ENCODE data around the gene PIP5K1B. TPM values are rescaled to one million over a fixed set of nuclear protein-coding genes. Genes with fewer than 3 reads are reported as not detected.

PIP5K1B gene
- total and polyA plus RNA-seq, 2 donors (not counting 3 experiments of a cell fraction or from before 2014, with no cell fraction given): 0.27 TPM; not detected in 1

DNA sequence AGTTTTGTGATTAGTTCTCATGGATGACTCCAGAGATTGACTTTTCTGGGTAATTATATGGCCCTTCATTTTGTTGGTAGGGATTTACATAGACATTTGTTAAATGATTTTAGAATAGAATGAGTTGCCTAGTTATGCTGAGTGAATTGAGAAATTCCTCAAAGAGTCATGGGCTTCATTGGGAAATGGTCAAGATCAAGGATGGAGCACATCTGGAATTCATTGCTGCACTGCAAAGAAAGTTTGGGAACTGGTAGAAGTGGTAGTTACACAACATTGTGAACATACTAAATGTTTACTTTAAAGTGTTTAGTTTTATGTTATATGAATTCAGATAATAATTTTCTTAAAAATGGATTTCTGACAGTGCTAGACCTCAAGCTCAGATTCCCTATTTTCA lies 46.5 kb downstream of the PIP5K1B start:
- no peaks in the 10 kb centered on the region for H3K9me1 ChIP-seq (replicated peaks; ENCODE audit: control insufficient read depth, extremely low read depth, insufficient read depth, low read length)
- no peak overlapping the region for H2AFZ ChIP-seq (ENCODE audit: low read depth, low read length)
- no peaks in the 10 kb centered on the region for H3K4me1 ChIP-seq (ENCODE audit: control insufficient read depth, extremely low read depth, insufficient read depth, low read length)
- intact Hi-C loops (cut with micrococcal nuclease): no loop called here
- H3K9ac ChIP-seq (replicated peaks; ENCODE audit: extremely low read depth, insufficient read depth, low read length): no peak overlapping the region
- no peak overlapping the region for H3K4me2 ChIP-seq (ENCODE audit: insufficient read depth, low read length)
- dilution Hi-C loops (cut with MboI; ENCODE audit: extremely low pct_ligation_motif_present, low sequenced_read_pairs): no loop called here
- H3K27ac ChIP-seq (ENCODE audit: insufficient read depth, low read depth, low read length): no peak overlapping the region
- no peaks in the 10 kb centered on the region for H3K9me3 ChIP-seq (replicated peaks; ENCODE audit: control insufficient read depth, insufficient read depth, low read length)
- H3K27me3 ChIP-seq (ENCODE audit: control insufficient read depth in 2 of 2, insufficient read depth in 2 of 2, low read length in 2 of 2): peaks cover 4 to 6% of the 10 kb centered on the region in 2 experiments
- ChIA-PET CTCF (interaction anchor here (0.9 kb wide), 1 partner anchor 9 kb away, joined by 3 read pairs; no protein-coding TSS in a partner anchor), POLR2A (no interaction called here)
- H4K20me1 ChIP-seq (replicated peaks; ENCODE audit: control insufficient read depth, extremely low read depth, insufficient read depth, low read length): no peaks in the 10 kb centered on the region
- TF ChIP-seq POLR2AphosphoS5 (IDR thresholded peaks at IDR 0.05; ENCODE audit: insufficient read depth, low read depth, low read length) (no peak), EZH2 (IDR thresholded peaks at IDR 0.05; ENCODE audit: borderline replicate concordance, low read depth, low read length, severe bottlenecking) (no peak), JUN (IDR thresholded peaks at IDR 0.05; ENCODE audit: borderline replicate concordance, insufficient read depth, insufficient read length, low read depth) (no peak), GATA2 (IDR thresholded peaks at IDR 0.05; ENCODE audit: insufficient read depth, insufficient read length, low read depth, low read length) (no peak), FOS (IDR thresholded peaks at IDR 0.05; ENCODE audit: borderline replicate concordance, insufficient read depth, low read length) (no peak), MYC (IDR thresholded peaks at IDR 0.05; ENCODE audit: low read depth, low read length) (no peak), POLR2A (IDR thresholded peaks at IDR 0.05; ENCODE audit: low read depth, low read length) (no peak)
- TF ChIP-seq, protein P1, sequence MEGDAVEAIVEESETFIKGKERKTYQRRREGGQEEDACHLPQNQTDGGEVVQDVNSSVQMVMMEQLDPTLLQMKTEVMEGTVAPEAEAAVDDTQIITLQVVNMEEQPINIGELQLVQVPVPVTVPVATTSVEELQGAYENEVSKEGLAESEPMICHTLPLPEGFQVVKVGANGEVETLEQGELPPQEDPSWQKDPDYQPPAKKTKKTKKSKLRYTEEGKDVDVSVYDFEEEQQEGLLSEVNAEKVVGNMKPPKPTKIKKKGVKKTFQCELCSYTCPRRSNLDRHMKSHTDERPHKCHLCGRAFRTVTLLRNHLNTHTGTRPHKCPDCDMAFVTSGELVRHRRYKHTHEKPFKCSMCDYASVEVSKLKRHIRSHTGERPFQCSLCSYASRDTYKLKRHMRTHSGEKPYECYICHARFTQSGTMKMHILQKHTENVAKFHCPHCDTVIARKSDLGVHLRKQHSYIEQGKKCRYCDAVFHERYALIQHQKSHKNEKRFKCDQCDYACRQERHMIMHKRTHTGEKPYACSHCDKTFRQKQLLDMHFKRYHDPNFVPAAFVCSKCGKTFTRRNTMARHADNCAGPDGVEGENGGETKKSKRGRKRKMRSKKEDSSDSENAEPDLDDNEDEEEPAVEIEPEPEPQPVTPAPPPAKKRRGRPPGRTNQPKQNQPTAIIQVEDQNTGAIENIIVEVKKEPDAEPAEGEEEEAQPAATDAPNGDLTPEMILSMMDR (IDR thresholded peaks at IDR 0.05; ENCODE audit: extremely low read depth in 1 of 2, insufficient read depth in 1 of 2, low read depth in 1 of 2, low read length in 2 of 2): no peak
- TF ChIP-seq, protein P2, sequence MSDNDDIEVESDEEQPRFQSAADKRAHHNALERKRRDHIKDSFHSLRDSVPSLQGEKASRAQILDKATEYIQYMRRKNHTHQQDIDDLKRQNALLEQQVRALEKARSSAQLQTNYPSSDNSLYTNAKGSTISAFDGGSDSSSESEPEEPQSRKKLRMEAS (IDR thresholded peaks at IDR 0.05; ENCODE audit: insufficient read depth, insufficient read length): no peak
- FAIRE-seq (no peak), DNase-seq (ENCODE audit: low read depth, low spot score) (no peak)
- no TSS peak for BruUV-seq (replicated peaks)
- no peak overlapping the region for H3K4me3 ChIP-seq (replicated peaks in 1 of 3; ENCODE audit: insufficient read depth in 1 of 3, low read depth in 1 of 3, low read length in 3 of 3)
- H3K79me2 ChIP-seq (ENCODE audit: control insufficient read depth, insufficient read depth, low read length): no peaks in the 10 kb centered on the region
- H3K36me3 ChIP-seq (ENCODE audit: control insufficient read depth in 2 of 2, extremely low read depth in 1 of 2, insufficient read depth in 2 of 2, low read length in 2 of 2): no peaks in the 10 kb centered on the region
